Stimulated activated CD4-positive, alpha-beta T cell treated with anti-CD3 and anti-CD28 coated beads, TNF-alpha, amount 100 ng/mL, for 48 hours (primary cell): ENCODE results near the gene LRFN4.
"Not testable (repeated sequence)": the region's sequence is repeated elsewhere in the genome, so short reads cannot be mapped to it uniquely, and the experiment has no call there.

ENCODE experiments used
- DNase-seq, 3 donors: peaks; one replicate each; pipeline ENCODE4 v3.0.0-alpha.2; 2020; ENCODE audit warnings: low read depth in 3 of 3

The LRFN4 gene

GRCh38 chr11:66856496-66857233 is at the start of gene LRFN4:
Gene LRFN4, plus strand, starts transcription at chr11:66857064. Its CDS starts 681 bp downstream, at chr11:66857745.
- DNase-seq, result peak in 1 of 3 donors; percentile 17

- DNase-seq, result no peak
Observed at GRCh38 chr11:66809592-66809991, 47.3 kb upstream of the LRFN4 start.

GRCh38 chr11:66810576-66811185 is 46.2 kb upstream of the LRFN4 start:
- DNase-seq, result no peak

- no peak for DNase-seq
Observed at GRCh38 chr11:66814678-66815077, 42.2 kb upstream of the LRFN4 start.

GRCh38 chr11:66815646-66816045 is 41.2 kb upstream of the LRFN4 start:
- no peak for DNase-seq

- no peak for DNase-seq
Observed at GRCh38 chr11:66818231-66818955, 38.5 kb upstream of the LRFN4 start.

GRCh38 chr11:66820381-66820780 is 36.5 kb upstream of the LRFN4 start:
- no peak for DNase-seq

- no peak for DNase-seq
Observed at GRCh38 chr11:66820901-66821300, 36.0 kb upstream of the LRFN4 start.

GRCh38 chr11:66823700-66824099 is 33.2 kb upstream of the LRFN4 start:
- DNase-seq, result no peak

GRCh38 chr11:66824573-66824972 is 32.3 kb upstream of the LRFN4 start:
- not testable (repeated sequence) for DNase-seq

- DNase-seq, result no peak
Observed at GRCh38 chr11:66834539-66834845, 22.4 kb upstream of the LRFN4 start.

GRCh38 chr11:66834943-66835342 is 21.9 kb upstream of the LRFN4 start:
- no peak for DNase-seq

GRCh38 chr11:66835768-66836405 is 21.0 kb upstream of the LRFN4 start:
- DNase-seq, result no peak

- no peak for DNase-seq
Observed at GRCh38 chr11:66840317-66841091, 16.4 kb upstream of the LRFN4 start.

GRCh38 chr11:66841861-66842260 is 15.0 kb upstream of the LRFN4 start:
- no peak for DNase-seq

- no peak for DNase-seq
Observed at GRCh38 chr11:66842501-66842895, 14.4 kb upstream of the LRFN4 start.

- DNase-seq, result peak; percentile 79 to 90 (median 86)
Observed at GRCh38 chr11:66842896-66843775, 13.7 kb upstream of the LRFN4 start, which contains the start of gene RCE1. Gene RCE1, plus strand, starts transcription at chr11:66843441. Its CDS starts 15 bp downstream, at chr11:66843456.

- no peak for DNase-seq
Observed at GRCh38 chr11:66843776-66844495, 12.9 kb upstream of the LRFN4 start.

GRCh38 chr11:66844496-66845142 is 12.2 kb upstream of the LRFN4 start:
- DNase-seq, result no peak
